Kasumi-1 (cell line): ENCODE data around the gene FCAMR.
"Not testable (repeated sequence)": the region's sequence is repeated elsewhere in the genome, so short reads cannot be mapped to it uniquely, and the experiment has no call there.

ENCODE experiments used
- DNase-seq, 2 experiments: peaks; one replicate each; lab custom pipeline; 2025; lab: John Stamatoyannopoulos, UW

FCAMR gene

DNA sequence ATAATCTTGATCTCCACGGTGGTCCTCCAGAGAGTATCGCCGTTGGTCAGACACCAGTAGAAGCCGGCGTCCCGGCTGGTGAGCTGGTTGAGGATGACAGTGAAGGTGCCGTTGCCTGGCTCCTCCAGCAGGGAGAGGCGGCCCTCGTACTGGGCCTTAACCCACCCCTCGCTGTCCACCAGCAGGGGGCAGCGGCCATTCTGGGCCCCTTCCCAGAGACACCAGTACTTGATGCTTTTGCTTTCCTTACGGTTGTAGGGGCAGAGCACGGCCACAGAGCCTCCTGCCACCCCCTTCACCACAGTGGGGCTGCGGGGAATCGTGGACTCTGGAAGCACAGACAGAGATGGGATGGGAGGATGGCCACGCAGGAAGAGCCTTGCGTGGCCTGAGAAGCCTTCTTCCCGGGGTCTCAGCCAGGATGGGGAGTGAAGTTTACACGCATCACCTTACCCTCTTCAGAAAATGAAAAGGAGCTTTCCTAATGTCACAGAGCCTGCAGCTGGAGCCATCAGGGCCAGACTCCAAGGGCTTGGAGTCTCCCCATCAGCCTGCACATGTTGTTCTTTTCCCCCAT lies 34.7 kb downstream of the FCAMR start:
- DNase-seq: peak; percentile 3 to 28

DNA sequence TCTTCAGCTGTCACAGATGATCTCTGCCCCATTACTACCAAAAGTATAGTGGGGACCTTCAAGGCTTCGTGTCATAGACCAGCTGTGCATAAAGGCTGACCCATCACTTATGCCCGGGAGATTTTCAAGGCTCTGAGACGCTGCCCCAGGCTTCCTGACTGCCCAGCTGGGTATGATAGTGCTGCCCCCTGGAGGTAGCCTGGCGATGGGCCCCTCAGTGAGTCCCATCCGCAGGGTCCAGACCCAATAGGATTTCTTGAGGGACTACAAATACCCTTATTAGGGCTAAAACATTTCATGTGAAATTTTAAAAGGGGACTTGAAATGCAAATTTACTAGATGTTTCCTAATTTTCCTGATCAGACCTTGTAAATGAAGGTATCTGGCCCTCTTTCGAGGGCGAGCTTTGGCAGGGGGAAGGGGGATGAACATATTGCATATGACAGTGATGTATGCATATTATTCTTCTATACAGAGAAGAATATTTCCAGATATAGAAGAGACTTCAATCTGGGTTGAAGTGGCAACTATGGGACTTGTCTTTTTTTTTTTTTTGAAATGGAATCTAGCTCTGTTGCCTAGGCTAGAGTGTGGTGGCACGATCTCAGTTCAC lies 36.8 kb downstream of the FCAMR start:
- peak; percentile 12 to 26 for DNase-seq

DNA sequence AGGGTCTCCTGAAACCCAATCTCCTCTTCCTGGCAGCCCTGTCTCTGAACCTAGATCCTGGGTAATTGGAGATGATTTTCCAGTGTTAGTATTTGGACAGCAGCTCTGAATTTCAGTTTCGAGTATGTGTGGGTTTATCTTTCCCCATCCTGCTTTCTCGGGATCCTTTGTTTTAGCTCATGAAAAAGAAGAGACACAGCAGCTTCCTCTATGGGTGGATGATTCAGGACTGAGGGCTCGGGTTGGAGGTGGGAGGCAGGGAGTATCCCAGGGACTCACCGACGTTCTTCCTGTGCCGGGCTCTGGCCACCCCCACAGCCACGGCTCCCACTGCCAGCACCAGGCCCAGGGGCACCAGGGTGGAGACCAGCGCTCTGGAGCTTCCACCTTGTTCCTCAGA lies 38.1 kb downstream of the FCAMR start:
- DNase-seq: no peak

- no peak for DNase-seq
Measured at GRCh38 chr1:206931709-206932108, 38.6 kb downstream of the FCAMR start.

DNA sequence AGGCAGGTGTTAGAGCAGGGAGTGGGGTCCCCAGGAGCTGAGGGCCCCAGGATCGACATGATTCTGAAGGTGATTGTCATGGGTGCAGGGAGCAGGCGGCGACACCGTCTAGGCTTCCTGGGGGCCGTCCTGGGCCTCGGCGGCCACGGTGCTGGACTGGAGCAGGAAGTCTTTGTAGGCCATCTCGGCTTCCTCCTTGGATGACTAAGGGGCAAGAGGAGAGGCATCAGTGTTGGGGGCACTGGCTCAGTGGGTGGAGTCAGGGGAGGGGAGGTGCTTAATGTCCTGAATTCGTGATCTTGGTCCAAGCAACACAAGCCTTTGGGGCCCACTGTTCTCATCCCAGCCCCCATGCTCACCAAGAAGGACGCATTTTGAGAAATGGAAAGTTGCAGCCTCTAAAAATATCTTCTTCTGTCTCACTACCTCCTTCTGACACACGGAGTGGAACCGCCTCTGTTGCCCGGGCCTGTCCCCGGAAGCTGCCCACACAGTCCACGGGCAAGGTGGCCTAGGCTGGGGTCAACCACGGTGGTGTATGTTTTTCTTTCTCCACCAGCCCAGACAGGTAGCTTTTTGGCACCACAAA lies 40.0 kb downstream of the FCAMR start:
- DNase-seq: no peak

- no peak for DNase-seq
Measured at GRCh38 chr1:206929524-206929923, 40.7 kb downstream of the FCAMR start.

- DNase-seq: no peak
Measured at GRCh38 chr1:206926286-206926685, 44.0 kb downstream of the FCAMR start.

DNA sequence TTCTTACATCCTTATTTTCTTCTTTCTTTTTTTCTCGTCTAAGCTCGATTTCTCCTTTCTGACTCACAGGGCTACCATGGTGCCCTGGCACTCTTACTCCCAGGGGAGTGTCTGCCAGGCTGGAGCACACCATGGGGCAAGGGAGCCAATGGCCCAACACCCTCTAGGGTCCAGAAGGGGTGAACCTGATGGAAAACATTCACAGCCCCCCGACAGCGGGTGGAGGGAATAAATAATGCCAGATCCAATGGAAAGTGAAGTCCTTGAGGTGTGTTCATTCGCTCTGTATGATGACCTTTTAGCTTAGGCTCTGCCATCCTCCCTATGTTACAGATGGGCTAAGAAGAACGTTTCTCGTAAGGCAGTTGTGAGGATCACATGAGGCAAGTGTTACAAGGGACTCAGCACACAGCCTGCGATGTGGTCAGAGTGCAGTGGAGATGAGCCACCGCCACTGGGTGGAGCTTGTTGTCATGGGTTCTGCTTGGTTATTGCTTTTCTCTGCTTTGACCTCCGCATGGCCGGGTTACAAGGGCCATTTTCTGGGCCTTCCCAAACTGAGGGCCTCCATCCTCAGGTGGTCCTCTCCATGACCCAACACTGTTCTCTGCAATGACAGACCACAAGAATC lies 45.0 kb downstream of the FCAMR start:
- DNase-seq: no peak

DNA sequence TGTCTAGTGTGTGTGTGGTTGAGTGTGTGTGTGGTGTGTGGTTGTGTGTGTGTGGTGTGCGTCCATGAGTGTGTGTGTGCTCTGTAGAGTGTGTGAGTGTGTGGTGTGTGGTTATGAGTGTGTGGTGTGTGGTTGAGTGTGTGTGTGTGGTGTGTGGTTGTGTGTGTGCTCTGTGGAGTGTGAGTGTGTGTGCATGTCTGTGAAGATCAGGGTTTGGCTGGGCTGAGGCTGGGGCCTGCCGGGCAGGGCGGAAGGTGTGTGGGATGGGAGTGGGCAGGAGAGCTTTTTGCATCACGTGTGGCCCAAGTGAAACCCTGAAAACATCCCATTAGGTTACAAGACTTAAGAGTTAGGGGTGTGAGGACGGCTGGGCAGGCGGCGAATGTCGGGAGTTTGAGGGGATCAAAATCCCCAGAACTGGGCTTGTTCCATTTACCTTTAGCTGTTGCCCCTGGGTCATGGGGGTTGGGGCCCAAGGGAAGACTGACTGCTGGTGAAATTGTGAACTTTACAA lies 45.6 kb downstream of the FCAMR start:
- no peak for DNase-seq

GRCh38 chr1:206923961-206924557 lies 46.2 kb downstream of the FCAMR start:
- not testable (repeated sequence) for DNase-seq

GRCh38 chr1:206923009-206923960 lies 47.0 kb downstream of the FCAMR start:
- peak; percentile 26 for DNase-seq

DNA sequence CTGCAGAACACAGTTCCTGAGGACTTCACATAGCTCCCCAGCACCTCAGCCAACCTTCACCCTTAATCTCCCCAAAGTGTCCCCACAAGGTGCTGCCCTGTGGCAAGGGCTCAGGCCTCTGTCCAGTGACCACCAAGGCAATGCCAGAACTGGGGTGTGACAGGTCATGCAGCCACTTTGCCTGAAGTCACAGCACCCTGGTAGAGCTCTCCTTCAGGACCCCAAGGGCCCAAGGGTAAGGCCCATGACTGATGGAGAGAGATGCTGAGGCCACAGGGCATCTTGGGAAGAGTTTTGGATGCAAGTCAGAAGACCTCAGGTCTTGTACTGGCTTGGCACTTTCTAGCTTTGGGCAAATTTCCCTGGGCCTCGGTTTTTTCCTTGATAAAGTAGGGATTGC lies 47.7 kb downstream of the FCAMR start:
- no peak for DNase-seq

DNA sequence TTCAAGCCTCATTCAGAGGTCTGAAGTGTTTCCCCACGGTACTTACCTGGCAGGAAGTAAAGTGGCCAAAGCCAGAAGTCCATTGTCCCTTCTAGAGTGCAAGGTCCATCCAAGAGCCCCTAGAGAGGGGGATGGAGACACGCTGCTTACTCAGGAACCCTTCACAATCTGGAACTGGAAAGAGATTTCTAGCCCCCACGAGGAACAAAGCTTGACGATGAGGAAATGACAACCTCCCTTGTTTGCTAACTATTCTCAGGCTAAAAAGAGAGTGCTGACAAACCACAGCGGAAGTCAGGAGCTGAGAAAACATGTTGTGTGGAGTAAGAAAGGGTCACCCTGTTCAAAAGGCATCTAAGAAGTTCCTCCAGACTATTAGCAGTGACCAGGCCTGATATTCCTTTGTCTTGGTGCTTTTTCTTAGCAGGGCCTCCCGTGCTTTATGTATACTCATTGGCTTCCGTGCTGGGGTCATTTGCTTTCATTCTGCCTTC lies 48.4 kb downstream of the FCAMR start, which contains the start of gene FCMR:
Gene FCMR (minus strand): TSS at position 170 of the 494 bp plus-strand sequence. CDS start 87 bp downstream, at position 83.
- peak; percentile 59 to 80 for DNase-seq

GRCh38 chr1:206918076-206918475 lies 52.2 kb downstream of the FCAMR start:
- no peak for DNase-seq

DNA sequence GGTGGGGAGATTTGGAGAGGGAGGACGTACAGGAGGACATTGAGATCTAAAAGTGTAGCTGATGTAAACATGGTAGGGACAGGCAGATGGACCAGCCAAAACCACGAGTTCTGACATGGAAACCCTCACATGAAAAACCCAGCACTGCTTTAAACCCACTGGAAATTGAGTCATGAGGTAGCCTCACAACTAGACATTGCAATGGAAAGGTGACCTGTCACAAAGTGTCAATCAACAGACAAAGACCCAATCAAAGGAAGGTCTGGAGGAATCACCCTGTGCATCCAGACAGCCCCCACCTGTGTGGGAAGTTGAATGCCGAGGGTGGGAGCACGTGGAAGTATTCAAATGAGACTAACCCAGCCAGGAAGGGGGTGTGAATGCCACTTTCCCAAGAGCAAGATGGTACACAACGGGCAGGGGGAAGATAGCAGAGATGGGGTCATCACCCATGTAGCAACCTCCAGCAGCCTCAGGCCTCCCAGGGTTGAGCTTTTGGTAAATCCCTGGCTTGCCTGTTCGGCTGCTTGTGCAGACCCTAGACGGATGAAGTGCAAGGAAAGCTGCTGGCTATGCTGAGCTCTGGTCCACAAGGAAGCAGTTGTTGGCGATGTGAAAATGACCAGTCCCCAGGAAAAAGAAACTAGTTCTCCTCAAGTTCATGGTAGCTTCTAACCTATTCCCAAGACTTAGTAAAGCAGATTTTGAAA lies 54.1 kb downstream of the FCAMR start:
- DNase-seq: no peak

DNA sequence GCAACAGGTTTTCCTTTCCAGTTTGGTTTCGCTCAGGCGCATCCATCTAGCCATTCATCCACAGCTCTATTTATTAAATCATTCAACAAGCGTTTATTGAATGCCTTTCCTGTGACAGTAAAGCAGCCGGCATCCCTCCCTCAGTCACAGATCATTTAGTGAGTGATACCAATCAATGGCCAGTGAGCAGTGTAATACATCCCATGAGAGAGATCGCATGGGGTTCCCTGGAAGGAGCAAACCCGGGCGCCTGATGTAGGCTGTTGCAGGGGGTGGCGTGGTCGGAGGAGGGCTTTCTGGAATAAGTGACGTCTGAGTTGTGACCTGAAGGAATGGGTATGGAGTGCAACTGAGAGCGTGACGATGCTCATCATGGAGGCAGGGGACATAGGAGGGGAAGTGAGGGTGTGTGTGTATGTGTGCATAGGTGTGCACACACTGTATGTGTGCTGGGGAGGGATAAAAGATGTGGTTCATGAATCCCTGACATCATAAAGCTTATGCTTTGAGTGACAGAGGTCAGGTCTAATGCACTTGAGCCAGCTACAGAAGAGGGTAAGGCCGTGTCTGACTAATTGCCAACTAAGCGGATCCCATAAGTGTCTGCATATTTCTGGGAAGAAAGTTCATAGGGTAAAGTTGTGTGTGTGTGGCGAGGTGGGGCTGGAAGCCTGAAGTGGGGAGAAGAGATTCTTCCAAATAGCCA lies 55.1 kb downstream of the FCAMR start:
- DNase-seq: no peak

GRCh38 chr1:206913766-206914537 lies 56.3 kb downstream of the FCAMR start:
- DNase-seq: no peak

- peak; percentile 63 to 77 for DNase-seq
Measured at GRCh38 chr1:206912445-206913095, 57.7 kb downstream of the FCAMR start.
